Measurements from ENCODE around the gene SV2B. TPM values are rescaled to one million over a fixed set of nuclear protein-coding genes. Genes with fewer than 3 reads are reported as not detected.

Gene SV2B
- total RNA-seq, 1 experiment from 2014 or later: not detected

DNA sequence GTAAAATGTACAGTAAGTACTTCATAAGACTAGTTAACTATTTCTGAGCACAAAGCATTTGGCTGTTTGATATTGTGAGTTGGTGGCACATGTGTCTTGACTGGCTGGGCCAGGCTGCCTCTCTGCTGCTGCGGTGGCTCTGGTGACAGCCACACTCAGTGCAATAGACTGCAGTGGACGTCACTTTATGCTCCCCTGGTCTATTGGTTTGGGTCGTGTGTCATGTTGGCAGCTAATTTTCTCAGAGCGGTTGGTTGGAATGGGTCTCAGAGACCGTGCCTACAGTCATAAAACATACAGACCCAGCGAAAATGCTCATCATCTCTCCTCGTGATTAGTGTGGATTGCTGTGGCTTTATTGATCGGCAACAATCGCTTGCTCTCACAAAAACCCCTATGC, 71.3 kb downstream of the SV2B start (continued):
- TF ChIP-seq ZFX (IDR thresholded peaks at IDR 0.05) (no peak), FOSL1 (IDR thresholded peaks at IDR 0.05; ENCODE audit: low read depth) (no peak), SP1 (IDR thresholded peaks at IDR 0.05; ENCODE audit: low read depth) (no peak), CBX3 (IDR thresholded peaks at IDR 0.05; ENCODE audit: low read depth) (no peak), EZH2 (IDR thresholded peaks at IDR 0.05) (no peak), EGR1 (IDR thresholded peaks at IDR 0.05; ENCODE audit: low read depth) (no peak)
- TF ChIP-seq, protein P1, sequence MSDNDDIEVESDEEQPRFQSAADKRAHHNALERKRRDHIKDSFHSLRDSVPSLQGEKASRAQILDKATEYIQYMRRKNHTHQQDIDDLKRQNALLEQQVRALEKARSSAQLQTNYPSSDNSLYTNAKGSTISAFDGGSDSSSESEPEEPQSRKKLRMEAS (IDR thresholded peaks at IDR 0.05): no peak

DNA sequence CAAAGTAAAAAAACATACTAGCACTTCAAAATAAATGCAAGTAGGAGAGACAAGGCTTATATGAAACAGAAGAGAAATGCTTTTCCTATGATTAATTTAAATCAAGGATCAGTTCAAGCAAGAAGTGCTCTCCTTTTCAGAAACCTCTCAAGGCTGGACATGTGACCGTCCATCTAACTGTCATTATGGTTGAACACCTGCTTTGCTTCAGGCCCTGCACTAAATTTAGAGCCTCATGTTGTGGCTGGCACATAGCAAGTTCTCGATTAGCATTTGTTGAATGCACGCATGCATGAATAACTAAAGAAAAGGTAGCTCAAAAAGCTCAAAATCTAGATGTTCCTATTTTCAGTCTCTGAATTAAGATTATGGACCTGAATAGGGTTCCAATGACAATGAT, 82.0 kb downstream of the SV2B start:
- no peak overlapping the region for H2AFZ ChIP-seq (ENCODE audit: low read depth, low read length, poor library complexity, severe bottlenecking)
- no peak overlapping the region for H3K9ac ChIP-seq (ENCODE audit: low read length)
- ChIA-PET RAD21 (ENCODE audit: low non-redundant PET in 1 of 2, low total read pairs in 2 of 2, uncharacterized antibody in 2 of 2, unreplicated experiment in 2 of 2) (no interaction called here), POLR2A (no interaction called here), CTCF (no interaction called here)
- H4K20me1 ChIP-seq (ENCODE audit: insufficient read depth): no peaks in the 10 kb centered on the region
- no peak overlapping the region for H3K27ac ChIP-seq (ENCODE audit: low read depth, low read length)
- ATAC-seq (no peak), DNase-seq (ENCODE audit: low read depth, low spot score) (no peak)
- H3K36me3 ChIP-seq (ENCODE audit: control insufficient read depth in 1 of 2, insufficient read depth in 2 of 2, low read length in 2 of 2): no peaks in the 10 kb centered on the region
- H3K4me3 ChIP-seq (replicated peaks in 1 of 2; ENCODE audit: low read depth in 1 of 2, low read length in 2 of 2): no peak overlapping the region
- H3K9me3 ChIP-seq (ENCODE audit: control insufficient read depth in 1 of 2, insufficient read depth in 1 of 2, low read depth in 1 of 2, low read length in 2 of 2): no peaks in the 10 kb centered on the region
- no peaks in the 10 kb centered on the region for H3K9me2 ChIP-seq (ENCODE audit: insufficient read depth)
- H3K79me2 ChIP-seq (ENCODE audit: insufficient read depth, low read length): no peaks in the 10 kb centered on the region
- no peak for TF ChIP-seq POLR2A (IDR thresholded peaks at IDR 0.05; ENCODE audit: borderline replicate concordance, extremely low read depth, insufficient read depth, insufficient read length)
- TF ChIP-seq RAD21 (IDR thresholded peaks at IDR 0.05; ENCODE audit: low read depth): no peak
- TF ChIP-seq ELF1 (IDR thresholded peaks at IDR 0.05; ENCODE audit: borderline replicate concordance, low read depth): no peak
- TF ChIP-seq, protein P2, sequence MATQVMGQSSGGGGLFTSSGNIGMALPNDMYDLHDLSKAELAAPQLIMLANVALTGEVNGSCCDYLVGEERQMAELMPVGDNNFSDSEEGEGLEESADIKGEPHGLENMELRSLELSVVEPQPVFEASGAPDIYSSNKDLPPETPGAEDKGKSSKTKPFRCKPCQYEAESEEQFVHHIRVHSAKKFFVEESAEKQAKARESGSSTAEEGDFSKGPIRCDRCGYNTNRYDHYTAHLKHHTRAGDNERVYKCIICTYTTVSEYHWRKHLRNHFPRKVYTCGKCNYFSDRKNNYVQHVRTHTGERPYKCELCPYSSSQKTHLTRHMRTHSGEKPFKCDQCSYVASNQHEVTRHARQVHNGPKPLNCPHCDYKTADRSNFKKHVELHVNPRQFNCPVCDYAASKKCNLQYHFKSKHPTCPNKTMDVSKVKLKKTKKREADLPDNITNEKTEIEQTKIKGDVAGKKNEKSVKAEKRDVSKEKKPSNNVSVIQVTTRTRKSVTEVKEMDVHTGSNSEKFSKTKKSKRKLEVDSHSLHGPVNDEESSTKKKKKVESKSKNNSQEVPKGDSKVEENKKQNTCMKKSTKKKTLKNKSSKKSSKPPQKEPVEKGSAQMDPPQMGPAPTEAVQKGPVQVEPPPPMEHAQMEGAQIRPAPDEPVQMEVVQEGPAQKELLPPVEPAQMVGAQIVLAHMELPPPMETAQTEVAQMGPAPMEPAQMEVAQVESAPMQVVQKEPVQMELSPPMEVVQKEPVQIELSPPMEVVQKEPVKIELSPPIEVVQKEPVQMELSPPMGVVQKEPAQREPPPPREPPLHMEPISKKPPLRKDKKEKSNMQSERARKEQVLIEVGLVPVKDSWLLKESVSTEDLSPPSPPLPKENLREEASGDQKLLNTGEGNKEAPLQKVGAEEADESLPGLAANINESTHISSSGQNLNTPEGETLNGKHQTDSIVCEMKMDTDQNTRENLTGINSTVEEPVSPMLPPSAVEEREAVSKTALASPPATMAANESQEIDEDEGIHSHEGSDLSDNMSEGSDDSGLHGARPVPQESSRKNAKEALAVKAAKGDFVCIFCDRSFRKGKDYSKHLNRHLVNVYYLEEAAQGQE (IDR thresholded peaks at IDR 0.05; ENCODE audit: low read depth): no peak
- TF ChIP-seq CBX3 (IDR thresholded peaks at IDR 0.05; ENCODE audit: low read depth): no peak
- TF ChIP-seq, protein P3, sequence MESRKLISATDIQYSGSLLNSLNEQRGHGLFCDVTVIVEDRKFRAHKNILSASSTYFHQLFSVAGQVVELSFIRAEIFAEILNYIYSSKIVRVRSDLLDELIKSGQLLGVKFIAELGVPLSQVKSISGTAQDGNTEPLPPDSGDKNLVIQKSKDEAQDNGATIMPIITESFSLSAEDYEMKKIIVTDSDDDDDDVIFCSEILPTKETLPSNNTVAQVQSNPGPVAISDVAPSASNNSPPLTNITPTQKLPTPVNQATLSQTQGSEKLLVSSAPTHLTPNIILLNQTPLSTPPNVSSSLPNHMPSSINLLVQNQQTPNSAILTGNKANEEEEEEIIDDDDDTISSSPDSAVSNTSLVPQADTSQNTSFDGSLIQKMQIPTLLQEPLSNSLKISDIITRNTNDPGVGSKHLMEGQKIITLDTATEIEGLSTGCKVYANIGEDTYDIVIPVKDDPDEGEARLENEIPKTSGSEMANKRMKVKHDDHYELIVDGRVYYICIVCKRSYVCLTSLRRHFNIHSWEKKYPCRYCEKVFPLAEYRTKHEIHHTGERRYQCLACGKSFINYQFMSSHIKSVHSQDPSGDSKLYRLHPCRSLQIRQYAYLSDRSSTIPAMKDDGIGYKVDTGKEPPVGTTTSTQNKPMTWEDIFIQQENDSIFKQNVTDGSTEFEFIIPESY (IDR thresholded peaks at IDR 0.05; ENCODE audit: extremely low read depth, insufficient replicate concordance, low read length): no peak
- no peak for TF ChIP-seq TCF7L2 (IDR thresholded peaks at IDR 0.05; ENCODE audit: borderline replicate concordance, extremely low read depth, insufficient read depth, insufficient read length)
- no peak for TF ChIP-seq POLR2AphosphoS5 (IDR thresholded peaks at IDR 0.05; ENCODE audit: low read depth, low read length)
- no peak for TF ChIP-seq SRF (IDR thresholded peaks at IDR 0.05; ENCODE audit: low read depth)
- no peak for TF ChIP-seq JUND (IDR thresholded peaks at IDR 0.05)
- H3K4me2 ChIP-seq (ENCODE audit: low read length): no peak overlapping the region
- no TSS peak for BruUV-seq (replicated peaks)
- H3K27me3 ChIP-seq (ENCODE audit: insufficient read depth, low read length): peaks cover 30% of the 10 kb centered on the region
- H3K4me1 ChIP-seq (ENCODE audit: control insufficient read depth in 1 of 2, insufficient read depth in 2 of 2, low read length in 2 of 2): no peaks in the 10 kb centered on the region
- intact Hi-C loops (cut with micrococcal nuclease): no loop called here
